GM12873 (cell line): ENCODE data around the gene WIPF1.

Source experiments
- TF ChIP-seq, protein P1 (sequence below): IDR thresholded peaks from 2 replicates; pipeline ENCODE4 v1.5.1; 2012; ENCODE audit warnings: low read depth, mild to moderate bottlenecking, moderate library complexity, low read length, control low read depth; ENCODE audit not compliant: insufficient read depth; ENCODE audit errors: missing control alignments

The WIPF1 gene

DNA sequence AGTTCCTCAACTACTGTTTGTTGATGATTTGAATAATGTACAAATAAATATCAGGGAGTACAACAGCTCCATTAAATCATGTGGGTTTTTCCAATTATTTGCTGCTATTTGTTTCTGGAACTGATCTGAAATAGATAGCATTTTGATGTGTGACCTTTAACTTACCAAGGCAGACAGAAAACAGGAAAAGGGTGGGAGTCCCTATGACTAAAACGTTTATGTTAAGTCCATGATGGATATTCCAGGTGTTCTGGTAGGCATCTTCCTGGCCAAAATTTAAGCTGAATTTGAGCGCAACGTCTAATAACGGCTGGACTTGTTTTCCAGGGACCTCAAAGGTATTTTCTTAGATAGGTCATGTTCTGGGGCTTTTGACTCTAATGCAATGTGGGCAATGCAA, 41.6 kb downstream of the WIPF1 start:
- TF ChIP-seq, protein P1, sequence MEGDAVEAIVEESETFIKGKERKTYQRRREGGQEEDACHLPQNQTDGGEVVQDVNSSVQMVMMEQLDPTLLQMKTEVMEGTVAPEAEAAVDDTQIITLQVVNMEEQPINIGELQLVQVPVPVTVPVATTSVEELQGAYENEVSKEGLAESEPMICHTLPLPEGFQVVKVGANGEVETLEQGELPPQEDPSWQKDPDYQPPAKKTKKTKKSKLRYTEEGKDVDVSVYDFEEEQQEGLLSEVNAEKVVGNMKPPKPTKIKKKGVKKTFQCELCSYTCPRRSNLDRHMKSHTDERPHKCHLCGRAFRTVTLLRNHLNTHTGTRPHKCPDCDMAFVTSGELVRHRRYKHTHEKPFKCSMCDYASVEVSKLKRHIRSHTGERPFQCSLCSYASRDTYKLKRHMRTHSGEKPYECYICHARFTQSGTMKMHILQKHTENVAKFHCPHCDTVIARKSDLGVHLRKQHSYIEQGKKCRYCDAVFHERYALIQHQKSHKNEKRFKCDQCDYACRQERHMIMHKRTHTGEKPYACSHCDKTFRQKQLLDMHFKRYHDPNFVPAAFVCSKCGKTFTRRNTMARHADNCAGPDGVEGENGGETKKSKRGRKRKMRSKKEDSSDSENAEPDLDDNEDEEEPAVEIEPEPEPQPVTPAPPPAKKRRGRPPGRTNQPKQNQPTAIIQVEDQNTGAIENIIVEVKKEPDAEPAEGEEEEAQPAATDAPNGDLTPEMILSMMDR: no peak

DNA sequence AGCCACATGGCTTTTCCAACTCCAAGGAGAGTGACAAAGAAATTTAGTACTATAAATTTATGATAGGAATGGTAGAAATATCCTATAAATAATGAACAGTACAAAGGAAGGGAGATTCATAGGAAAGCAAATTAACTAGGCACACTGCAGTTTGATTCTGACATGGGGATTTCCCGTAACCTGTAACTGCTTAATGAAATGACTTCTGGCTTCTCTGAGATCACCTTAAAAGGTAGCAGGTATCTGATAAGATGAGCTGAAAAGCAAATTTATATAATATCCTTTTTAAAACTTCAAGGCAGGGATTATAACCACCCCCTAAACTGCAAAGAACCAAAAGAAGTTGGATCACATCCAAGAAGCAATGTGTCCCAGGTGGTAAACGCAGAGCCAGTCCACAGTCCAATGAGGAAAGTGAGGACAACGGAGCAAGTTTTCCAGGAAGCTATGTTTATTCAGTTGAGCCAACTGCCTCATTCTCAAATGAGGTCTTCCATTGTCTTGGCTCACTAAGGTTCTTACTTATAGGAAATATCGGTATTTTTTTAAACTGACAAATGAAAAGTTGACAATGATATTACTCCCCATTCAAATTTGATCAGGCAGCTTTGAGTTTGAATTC, 43.0 kb downstream of the WIPF1 start:
- TF ChIP-seq, protein P1: no peak

DNA sequence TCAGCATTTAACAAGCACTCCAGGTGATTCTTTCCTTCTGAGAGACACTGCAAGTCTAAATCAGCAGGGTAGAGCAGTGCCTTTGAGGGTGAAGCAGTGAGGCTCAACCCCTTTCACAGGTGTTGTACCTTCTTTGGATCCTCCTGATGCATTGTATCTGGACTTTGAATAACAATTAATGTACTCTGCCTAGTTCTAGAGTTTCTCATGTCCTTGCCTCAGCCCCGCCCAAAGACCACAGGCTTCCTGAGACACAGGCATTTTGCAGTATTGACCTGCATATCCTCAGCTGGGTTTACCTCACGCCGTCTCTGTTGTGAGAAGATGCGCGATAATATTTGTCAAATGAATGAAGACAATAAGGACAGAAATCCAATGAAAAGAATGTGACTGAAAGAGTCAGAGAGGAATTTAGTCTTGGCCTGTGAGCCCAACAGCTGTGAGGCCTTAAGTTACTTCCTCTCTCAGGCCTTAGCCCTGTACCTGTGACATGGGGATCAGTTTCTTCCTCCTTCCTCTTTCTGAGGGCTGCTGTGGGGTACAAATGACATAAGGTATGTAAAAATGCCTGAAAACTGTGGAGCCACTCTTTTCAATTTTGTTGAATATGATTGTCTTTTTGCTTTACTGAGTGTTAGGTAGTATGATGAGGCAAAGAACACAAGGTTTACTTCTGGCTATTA, 43.7 kb downstream of the WIPF1 start:
- TF ChIP-seq, protein P1: no peak

DNA sequence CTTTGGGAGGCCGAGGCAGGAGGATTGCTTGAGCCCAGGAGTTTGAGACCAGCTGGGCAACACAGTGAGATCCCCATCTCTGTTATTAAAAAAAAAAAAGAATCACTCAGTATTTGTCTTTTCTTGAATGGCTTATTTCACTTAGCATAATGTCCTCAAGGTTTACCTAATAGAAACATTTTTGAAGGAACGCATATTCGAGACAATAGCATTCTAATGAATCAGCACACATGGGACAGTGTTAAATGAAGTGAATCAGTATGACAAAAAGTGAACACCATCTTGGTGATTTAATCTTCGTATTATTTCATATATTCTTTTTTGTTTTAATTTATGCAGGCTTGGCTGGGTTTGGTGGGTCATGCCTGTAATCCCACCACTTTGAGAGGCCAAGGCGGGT, 44.7 kb downstream of the WIPF1 start:
- TF ChIP-seq, protein P1: no peak

DNA sequence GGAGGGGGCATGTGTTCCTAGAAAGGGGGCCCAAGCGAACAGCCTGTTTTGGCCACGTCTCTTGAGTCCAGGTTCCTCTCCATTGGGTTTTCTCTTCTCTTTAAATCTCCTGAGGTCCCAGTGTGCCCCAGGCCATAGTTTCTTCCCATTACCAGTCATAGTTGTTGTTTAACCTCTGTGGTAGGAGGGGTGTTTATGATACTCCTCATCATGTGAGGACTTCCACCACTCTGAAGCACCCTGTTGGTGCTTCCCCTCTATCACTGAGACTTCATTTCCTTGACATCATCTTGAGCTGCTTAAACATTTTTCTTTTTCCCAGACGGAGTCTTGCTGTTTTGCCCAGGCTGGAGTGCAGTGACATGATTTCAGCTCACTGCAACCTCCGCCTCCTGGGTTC, 45.9 kb downstream of the WIPF1 start:
- TF ChIP-seq, protein P1: no peak

DNA sequence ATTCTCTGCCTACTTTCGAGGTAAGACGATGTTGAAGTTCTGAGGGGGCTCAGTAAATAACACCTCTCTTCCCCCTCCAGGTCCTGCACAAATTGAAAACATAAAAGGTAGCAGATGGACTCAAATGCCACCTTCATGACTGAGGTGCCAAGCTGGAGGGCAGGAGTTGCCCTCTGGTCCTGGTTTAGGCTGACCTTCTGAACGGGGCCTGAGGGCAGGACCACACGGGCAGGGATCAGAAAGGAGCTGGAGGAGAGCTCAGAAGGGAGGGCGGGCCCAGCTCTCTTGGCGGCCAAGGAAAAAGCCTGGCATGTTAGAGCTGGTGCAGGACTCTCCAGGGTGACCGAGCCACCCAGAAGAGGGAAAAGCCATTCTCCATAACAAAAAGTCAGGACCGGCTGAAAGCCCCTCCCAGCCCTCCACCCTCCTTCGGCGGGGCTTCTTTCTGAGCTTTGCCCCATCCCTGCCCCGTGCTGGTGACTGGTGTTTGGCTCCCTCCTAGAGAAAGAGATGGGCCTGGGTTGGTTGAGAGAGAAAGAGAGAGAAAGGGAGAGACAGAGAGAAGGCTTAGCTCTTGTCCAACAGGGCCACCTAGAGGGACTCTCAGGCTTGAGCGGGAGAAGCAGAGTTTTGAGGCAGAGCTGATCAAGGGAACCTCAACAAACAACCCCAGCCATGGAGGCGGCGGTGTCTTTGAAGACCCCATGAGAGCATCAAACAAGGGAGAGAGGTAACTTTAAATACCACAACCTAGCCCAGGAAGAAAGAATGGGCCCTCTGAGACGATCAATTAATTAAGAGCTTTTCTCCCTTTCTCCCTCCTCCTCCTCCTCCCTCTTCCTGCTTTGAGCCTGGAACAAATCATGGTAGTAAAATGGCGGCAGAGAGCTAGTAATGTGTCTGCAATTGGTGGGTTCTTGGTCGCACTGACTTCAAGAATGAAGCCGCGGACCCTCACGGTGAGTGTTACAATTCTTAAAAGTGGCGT, 50.8 kb downstream of the WIPF1 start:
- TF ChIP-seq, protein P1: peak; percentile 74

DNA sequence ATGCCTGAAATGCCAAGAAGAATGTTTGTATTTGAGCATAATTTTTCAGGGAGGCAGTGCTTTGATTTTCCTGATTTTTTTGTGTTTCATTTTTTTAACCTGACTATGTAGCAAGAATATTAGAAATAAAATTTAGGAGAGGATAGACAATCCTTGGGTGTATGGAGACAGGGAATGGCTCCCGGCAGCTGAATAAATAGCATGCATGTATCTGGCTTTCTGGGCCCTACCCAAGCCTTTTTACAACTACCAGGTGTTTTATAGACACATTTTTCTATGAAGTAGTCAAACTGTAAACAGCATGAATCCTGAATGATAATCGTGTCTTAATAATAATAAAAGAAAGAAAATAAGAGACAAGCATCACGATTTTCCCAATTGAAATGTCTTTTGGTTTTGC, 52.4 kb downstream of the WIPF1 start:
- TF ChIP-seq, protein P1: no peak
